H1 (cell line): Measurements from ENCODE around the gene SHLD1. TPM values are rescaled to one million over a fixed set of nuclear protein-coding genes. Genes with fewer than 3 reads are reported as not detected.

Experiments used
- CTCF ChIA-PET: fragments of 300-600 bp; sonication (Branson Sonifier 250); formaldehyde crosslinking; loops from one replicate; lab custom pipeline; 2021; ENCODE audit not compliant: partially characterized antibody; lab: Charles Lee
- POLR2A ChIA-PET: fragments of 300-600 bp; sonication (Branson Sonifier 250); formaldehyde crosslinking; loops from one replicate; lab custom pipeline; 2021; ENCODE audit warnings: inconsistent platforms; ENCODE audit not compliant: partially characterized antibody; lab: Charles Lee
- DNase-seq, 2 experiments: peaks; one replicate each; pipeline versions ENCODE4 v3.0.0 to v3.0.0-alpha.2; 2010 to 2022; ENCODE audit warnings: low spot score in 2 of 2, low read depth in 1 of 2, mixed read lengths in 1 of 2
- FAIRE-seq: peaks from 2 replicates; lab custom pipeline; 2011; peaks lifted over from hg19 to GRCh38; lab: Jason Lieb, UNC
- H2AFZ ChIP-seq: 2 replicates; pipeline ENCODE4 v1.8.1; 2012; ENCODE audit warnings: low read length, inconsistent platforms
- H2AK5ac ChIP-seq: 2 replicates; pipeline ENCODE4 v1.6.1; 2013; ENCODE audit warnings: low read depth, low read length
- H2BK120ac ChIP-seq: replicated peaks from 2 replicates; pipeline ENCODE3; 2013; ENCODE audit warnings: low read depth, low read length, inconsistent platforms
- H2BK12ac ChIP-seq: 2 replicates; pipeline ENCODE4 v1.6.1; 2013; ENCODE audit warnings: low read depth, low read length
- H2BK15ac ChIP-seq: 2 replicates; pipeline ENCODE4 v1.6.1; 2013; ENCODE audit warnings: low read length
- H2BK20ac ChIP-seq: 2 replicates; pipeline ENCODE4 v1.6.1; 2013; ENCODE audit warnings: low read length
- H2BK5ac ChIP-seq: 2 replicates; pipeline ENCODE4 v1.6.1; 2013; ENCODE audit warnings: low read depth, low read length
- H3K14ac ChIP-seq: 2 replicates; pipeline ENCODE4 v1.6.1; 2013; ENCODE audit warnings: inconsistent platforms; ENCODE audit not compliant: insufficient read length
- H3K18ac ChIP-seq: 2 replicates; pipeline ENCODE4 v1.6.1; 2013; ENCODE audit warnings: low read length; ENCODE audit errors: extremely low read depth
- H3K23ac ChIP-seq: 2 replicates; pipeline ENCODE4 v1.6.1; 2013; ENCODE audit warnings: inconsistent platforms; ENCODE audit not compliant: insufficient read length
- H3K23me2 ChIP-seq: 2 replicates; pipeline ENCODE4 v1.6.1; 2013; ENCODE audit warnings: low read depth, low read length
- H3K27ac ChIP-seq: 2 replicates; pipeline ENCODE4 v1.6.1; 2011; ENCODE audit warnings: low read depth, low read length, inconsistent platforms
- H3K27me3 ChIP-seq, 4 experiments: replicated peaks in 1 of 4; 1 replicate in 1 of 4; 2 replicates in 3 of 4; pipeline versions ENCODE4 v1.6.1 to v1.8.1; 2011 to 2013; ENCODE audit warnings: low read length in 3 of 4, mild to moderate bottlenecking in 3 of 4, inconsistent platforms in 2 of 4, mixed read lengths in 2 of 4, moderate library complexity in 1 of 4; ENCODE audit not compliant: control insufficient read depth in 3 of 4, insufficient read depth in 3 of 4; ENCODE audit errors: extremely low read depth in 1 of 4
- H3K36me3 ChIP-seq, 4 experiments: 2 replicates each; pipeline versions ENCODE4 v1.6.1 to v1.8.1; 2011 to 2013; ENCODE audit warnings: mild to moderate bottlenecking in 4 of 4, low read length in 3 of 4, moderate library complexity in 2 of 4, control low read depth in 1 of 4, inconsistent platforms in 1 of 4; ENCODE audit not compliant: insufficient read depth in 4 of 4, control insufficient read depth in 2 of 4
- H3K4ac ChIP-seq: replicated peaks from 2 replicates; pipeline ENCODE3; 2013; ENCODE audit warnings: low read length, low read depth, mixed read lengths, inconsistent platforms; ENCODE audit not compliant: insufficient read length
- H3K4me1 ChIP-seq, 4 experiments: replicated peaks in 1 of 4; 1 replicate in 1 of 4; 2 replicates in 3 of 4; pipeline versions ENCODE4 v1.6.1 to v1.8.1; 2011 to 2013; ENCODE audit warnings: low read length in 3 of 4, inconsistent platforms in 2 of 4, mixed read lengths in 1 of 4; ENCODE audit not compliant: insufficient read depth in 4 of 4, control insufficient read depth in 3 of 4
- H3K4me2 ChIP-seq, 2 experiments: 2 replicates each; pipeline versions ENCODE4 v1.6.1 to v1.8.1; 2011 to 2013; ENCODE audit warnings: low read depth in 2 of 2, low read length in 2 of 2, control low read depth in 1 of 2, inconsistent platforms in 1 of 2, mild to moderate bottlenecking in 1 of 2; ENCODE audit not compliant: insufficient read depth in 1 of 2
- H3K4me3 ChIP-seq, 4 experiments: fragments of 200-600, 300-600 bp in 1 of 4; sonication (generic), shearing (Covaris generic), sonication (Bioruptor Twin) in 1 of 4; 2 replicates each; pipeline versions ENCODE4 v1.5.1 to v1.8.1; 2011 to 2016; ENCODE audit warnings: low read length in 4 of 4, low read depth in 3 of 4, control low read depth in 2 of 4, inconsistent platforms in 2 of 4, mild to moderate bottlenecking in 2 of 4, mixed read lengths in 1 of 4, moderate library complexity in 1 of 4; ENCODE audit not compliant: insufficient read depth in 2 of 4; ENCODE audit errors: extremely low read depth in 1 of 4
- H3K56ac ChIP-seq: replicated peaks from 2 replicates; pipeline ENCODE3; 2013; ENCODE audit warnings: low read depth, mild to moderate bottlenecking, mixed read lengths, low read length, inconsistent platforms; ENCODE audit not compliant: insufficient read length
- H3K79me1 ChIP-seq: 2 replicates; pipeline ENCODE4 v1.6.1; 2013; ENCODE audit warnings: low read depth, low read length, control low read depth
- H3K79me2 ChIP-seq, 2 experiments: 2 replicates each; pipeline versions ENCODE4 v1.6.1 to v1.8.1; 2012 to 2013; ENCODE audit warnings: low read length in 2 of 2, mild to moderate bottlenecking in 2 of 2, inconsistent platforms in 1 of 2; ENCODE audit not compliant: insufficient read depth in 2 of 2, control insufficient read depth in 1 of 2
- H3K9ac ChIP-seq, 4 experiments: replicated peaks in 1 of 4; 1 replicate in 1 of 4; 2 replicates in 3 of 4; pipeline versions ENCODE4 v1.6.1 to v1.8.1; 2011 to 2013; ENCODE audit warnings: low read depth in 3 of 4, low read length in 3 of 4, control low read depth in 2 of 4, mild to moderate bottlenecking in 2 of 4, moderate library complexity in 2 of 4, inconsistent platforms in 1 of 4; ENCODE audit errors: extremely low read depth in 1 of 4
- H3K9me3 ChIP-seq, 2 experiments: 2 replicates each; pipeline versions ENCODE4 v1.6.1 to v1.8.1; 2012 to 2013; ENCODE audit warnings: mild to moderate bottlenecking in 2 of 2, moderate library complexity in 2 of 2, control low read depth in 1 of 2, inconsistent platforms in 1 of 2, low read depth in 1 of 2, low read length in 1 of 2, mixed read lengths in 1 of 2; ENCODE audit not compliant: insufficient read depth in 2 of 2
- H4K20me1 ChIP-seq, 2 experiments: replicated peaks in 1 of 2; 2 replicates each; pipeline versions ENCODE3 to v1.8.1; 2011 to 2013; ENCODE audit warnings: inconsistent platforms in 2 of 2, low read length in 2 of 2, mild to moderate bottlenecking in 1 of 2; ENCODE audit not compliant: insufficient read depth in 2 of 2, control insufficient read depth in 1 of 2
- H4K5ac ChIP-seq: 2 replicates; pipeline ENCODE4 v1.6.1; 2013; ENCODE audit warnings: low read length, low read depth, mixed read lengths, inconsistent platforms; ENCODE audit not compliant: insufficient read length
- H4K8ac ChIP-seq: 2 replicates; pipeline ENCODE4 v1.8.0; 2013; ENCODE audit warnings: mild to moderate bottlenecking, moderate library complexity, low read length, inconsistent platforms; ENCODE audit not compliant: insufficient read depth; ENCODE audit errors: extremely low read depth
- H4K91ac ChIP-seq: replicated peaks from 2 replicates; pipeline ENCODE3; 2013; ENCODE audit warnings: low read length, mixed read lengths, inconsistent platforms; ENCODE audit not compliant: insufficient read length
- CBX8 ChIP-seq: fragments of 300-800, 300-1000 bp; sonication (generic); IDR thresholded peaks from 2 replicates; pipeline ENCODE4 v1.7.1; 2016; ENCODE audit warnings: low read depth, low read length, borderline replicate concordance
- EZH2 ChIP-seq: fragments of 200-600 bp; sonication (generic); IDR thresholded peaks from 2 replicates; pipeline ENCODE4 v1.7.1; 2012; ENCODE audit warnings: low read depth, mild to moderate bottlenecking, moderate library complexity, low read length, inconsistent platforms; ENCODE audit not compliant: severe bottlenecking
- JUND ChIP-seq: IDR thresholded peaks from 2 replicates; pipeline ENCODE4 v1.6.1; 2011; ENCODE audit warnings: mild to moderate bottlenecking, improper control_type of control experiment, low read length
- NANOG ChIP-seq: IDR thresholded peaks from 2 replicates; pipeline ENCODE4 v1.6.1; 2011; ENCODE audit warnings: low read length, low read depth, mild to moderate bottlenecking, inconsistent platforms; ENCODE audit not compliant: insufficient read depth, poor library complexity, severe bottlenecking
- NRF1 ChIP-seq: IDR thresholded peaks from 2 replicates; pipeline ENCODE4 v1.6.1; 2011; ENCODE audit warnings: mild to moderate bottlenecking, low read depth, low read length, improper control_type of control experiment
- POLR2A ChIP-seq, 2 experiments: IDR thresholded peaks; 1 replicate in 1 of 2; 2 replicates in 1 of 2; pipeline ENCODE4 v1.6.1; 2011; ENCODE audit warnings: low read depth in 2 of 2, low read length in 2 of 2, mild to moderate bottlenecking in 2 of 2; ENCODE audit errors: control extremely low read depth in 1 of 2
- RBBP5 ChIP-seq: IDR thresholded peaks from 2 replicates; pipeline ENCODE4 v1.7.1; 2012; ENCODE audit warnings: low read depth, mild to moderate bottlenecking, inconsistent platforms, low read length, moderate library complexity, borderline replicate concordance
- RNF2 ChIP-seq: fragments of 200-900, 300-1000 bp; sonication (generic); IDR thresholded peaks from 2 replicates; pipeline ENCODE4 v1.7.1; 2016; ENCODE audit warnings: borderline replicate concordance, low read depth, mild to moderate bottlenecking, antibody characterized with exemption, low read length; ENCODE audit not compliant: poor library complexity, severe bottlenecking; ENCODE audit errors: missing control alignments
- SIRT6 ChIP-seq: IDR thresholded peaks from one replicate; pipeline ENCODE4 v1.7.1; 2012; ENCODE audit warnings: low read length, inconsistent platforms
- TEAD4 ChIP-seq: IDR thresholded peaks from 2 replicates; pipeline ENCODE4 v1.6.1; 2012; ENCODE audit warnings: low read depth, low read length, inconsistent platforms, mixed read lengths
- WGBS, 2 experiments: shearing (Covaris generic) in 1 of 2; methylation state at CpG; one replicate each; pipeline versions ENCODE4 v1.1.6 to v1.1.7; 2013 to 2015; ENCODE audit warnings: low lambda C conversion rate in 2 of 2, mixed read lengths in 2 of 2, inconsistent platforms in 1 of 2, low coverage in 1 of 2, missing lambda C conversion rate in 1 of 2; ENCODE audit not compliant: insufficient replicate concordance in 2 of 2, insufficient coverage in 1 of 2, insufficient read length in 1 of 2; ENCODE audit errors: extremely low coverage in 1 of 2, missing lambda C conversion rate in 1 of 2; 5-methylcytosine and 5-hydroxymethylcytosine counted together
- polyA plus RNA-seq, 7 experiments: library from polyadenylated mRNA; depleted of rRNA in 3 of 7; stranded (reverse) in 5 of 7; unstranded in 2 of 7; fragments of >200 nt in 5 of 7; fragments of 200-250 nt in 2 of 7; gene quantifications; 1 replicate in 5 of 7; 2 replicates in 1 of 7; 4 replicates in 1 of 7; pipeline versions ENCODE4 v1.2.1 to v1.2.3, GENCODE V29; 2011 to 2013; ENCODE audit warnings: missing spikeins in 2 of 7, mixed read lengths in 2 of 7
- total RNA-seq: library from RNA; stranded (reverse); fragmentation: NEBNext Ultra II Directional; extraction: Animal tissue kit (Norgen Biotek cat#: 25700); gene quantifications from 2 replicates; pipeline ENCODE4 v1.2.1, GENCODE V29; 2021
- TF ChIP-seq, protein P1 (sequence below): IDR thresholded peaks from 2 replicates; pipeline ENCODE4 v1.6.1; 2011; ENCODE audit warnings: low read depth, mild to moderate bottlenecking, low read length; ENCODE audit not compliant: insufficient read depth
- TF ChIP-seq, protein P2 (sequence below): IDR thresholded peaks from 2 replicates; pipeline ENCODE4 v1.6.1; 2012; ENCODE audit warnings: low read length, inconsistent platforms

Gene SHLD1
- total and polyA plus RNA-seq, 2 of the 8 experiments (the other 6 are each of a cell fraction or from before 2014, with no cell fraction given), result 4.2 to 6.5 TPM

DNA sequence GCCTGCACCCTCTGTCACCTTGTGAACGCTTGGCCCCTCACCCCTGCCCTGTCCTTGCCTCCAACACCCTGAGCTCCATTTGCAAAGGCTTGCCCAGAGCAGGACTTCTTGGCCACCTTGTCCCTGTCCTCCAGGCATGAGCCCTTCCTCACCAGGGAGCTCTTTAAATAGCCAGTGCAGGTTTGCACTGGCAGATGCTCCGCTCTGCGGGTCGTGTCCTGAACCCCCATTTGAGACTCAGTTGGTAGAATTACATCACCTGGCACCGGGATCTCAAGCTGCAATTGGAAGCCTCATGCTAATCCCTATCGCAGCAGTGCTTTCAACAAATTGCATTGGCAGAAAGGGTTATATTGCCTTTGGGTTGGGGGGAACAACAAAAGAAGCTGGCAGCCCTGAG is 114.2 kb downstream of the SHLD1 start:
- Histone ChIP-seq H3K56ac (no peak overlapping the region), H3K79me1 (no peaks in the 10 kb centered on the region), H2BK5ac (no peak overlapping the region), H3K27me3 (no peaks in the 10 kb centered on the region), H3K23ac (no peak overlapping the region), H2BK20ac (no peak overlapping the region), H3K18ac (no peak overlapping the region), H3K36me3 (no peaks in the 10 kb centered on the region), H4K91ac (no peak overlapping the region), H4K8ac (peak overlapping the region; percentile 62; the same call in 1 of the 2 replicates), H2BK12ac (no peak overlapping the region), H3K9ac (no peak overlapping the region), H3K4ac (no peak overlapping the region), H3K23me2 (no peaks in the 10 kb centered on the region), H3K4me2 (no peak overlapping the region), H3K79me2 (no peaks in the 10 kb centered on the region), H2BK15ac (no peak overlapping the region), H2AFZ (no peak overlapping the region), H3K9me3 (no peaks in the 10 kb centered on the region), H3K4me1 (no peaks in the 10 kb centered on the region), H3K27ac (no peak overlapping the region), H2AK5ac (no peak overlapping the region), H4K5ac (no peak overlapping the region), H4K20me1 (no peaks in the 10 kb centered on the region), H2BK120ac (no peak overlapping the region), H3K4me3 (no peak overlapping the region), H3K14ac (no peak overlapping the region)
- CTCF ChIA-PET, result interaction anchor here (0.9 to 1.1 kb wide), 2 partner anchors 21 to 39 kb away, joined by 3 read pairs; no protein-coding TSS in a partner anchor
- WGBS, 2 experiments, result 82% methylated on average over 6 of the region's 6 CpGs; no CpG with 5 or more reads in 1 of the 2 experiments
- no peak for FAIRE-seq
- TF ChIP-seq EZH2 (no peak), NANOG (no peak), SIRT6 (no peak), JUND (no peak), POLR2A (IDR thresholded peaks at IDR 0.05; ENCODE audit: control extremely low read depth in 1 of 2, low read depth in 2 of 2, low read length in 2 of 2) (no peak), RBBP5 (no peak), CBX8 (no peak), TEAD4 (no peak), RNF2 (no peak), NRF1 (no peak)
- TF ChIP-seq, protein P1, sequence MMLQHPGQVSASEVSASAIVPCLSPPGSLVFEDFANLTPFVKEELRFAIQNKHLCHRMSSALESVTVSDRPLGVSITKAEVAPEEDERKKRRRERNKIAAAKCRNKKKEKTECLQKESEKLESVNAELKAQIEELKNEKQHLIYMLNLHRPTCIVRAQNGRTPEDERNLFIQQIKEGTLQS, result no peak
- TF ChIP-seq, protein P2, sequence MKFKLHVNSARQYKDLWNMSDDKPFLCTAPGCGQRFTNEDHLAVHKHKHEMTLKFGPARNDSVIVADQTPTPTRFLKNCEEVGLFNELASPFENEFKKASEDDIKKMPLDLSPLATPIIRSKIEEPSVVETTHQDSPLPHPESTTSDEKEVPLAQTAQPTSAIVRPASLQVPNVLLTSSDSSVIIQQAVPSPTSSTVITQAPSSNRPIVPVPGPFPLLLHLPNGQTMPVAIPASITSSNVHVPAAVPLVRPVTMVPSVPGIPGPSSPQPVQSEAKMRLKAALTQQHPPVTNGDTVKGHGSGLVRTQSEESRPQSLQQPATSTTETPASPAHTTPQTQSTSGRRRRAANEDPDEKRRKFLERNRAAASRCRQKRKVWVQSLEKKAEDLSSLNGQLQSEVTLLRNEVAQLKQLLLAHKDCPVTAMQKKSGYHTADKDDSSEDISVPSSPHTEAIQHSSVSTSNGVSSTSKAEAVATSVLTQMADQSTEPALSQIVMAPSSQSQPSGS, result no peak
- no peak for DNase-seq
- POLR2A ChIA-PET, result no interaction called here
